T-helper 9 cell (primary cell): ENCODE measurements around the gene DLG2.
"Not testable (repeated sequence)": the region's sequence is repeated elsewhere in the genome, so short reads cannot be mapped to it uniquely, and the experiment has no call there.

ENCODE experiments used
- DNase-seq: peaks from one replicate; pipeline ENCODE4 v3.0.0-alpha.2; 2020

DLG2 gene

DNA sequence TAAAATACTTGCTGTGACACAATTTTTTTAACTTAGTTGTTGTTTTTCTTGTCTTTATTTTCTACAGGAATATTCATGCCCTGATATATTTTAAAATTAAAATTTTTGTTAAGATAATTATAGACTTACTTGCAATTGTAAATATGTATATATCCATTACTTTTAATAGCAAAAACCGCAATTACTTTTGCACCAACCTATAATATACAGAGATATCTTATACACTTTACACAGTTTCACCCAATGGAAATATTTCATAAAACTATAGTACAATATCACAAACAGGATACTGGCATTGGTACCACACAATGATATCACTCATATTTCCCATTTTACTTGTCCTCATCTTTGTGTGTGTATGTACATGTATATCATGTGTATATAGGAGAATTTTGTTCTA is 188.8 kb downstream of the DLG2 start:
- no peak for DNase-seq

DNA sequence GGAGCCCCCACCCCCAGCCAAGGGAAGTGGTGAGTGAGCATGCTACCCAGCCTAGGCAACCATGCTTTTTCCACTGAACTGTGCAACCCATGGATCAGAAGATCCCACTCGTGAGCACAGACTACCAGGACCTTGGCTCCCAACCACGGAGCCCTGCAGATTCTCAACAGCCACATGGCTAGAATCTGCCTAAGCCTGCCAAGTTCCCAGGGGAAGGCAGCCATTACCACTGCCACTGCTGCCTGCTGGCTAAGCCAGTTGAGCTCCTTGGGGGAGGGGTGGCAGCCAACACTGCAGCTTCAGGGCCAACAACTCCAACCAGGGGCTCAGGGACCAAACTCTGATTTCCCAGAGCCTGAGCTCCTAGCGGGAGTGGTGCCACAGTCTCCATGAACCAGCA is 195.8 kb downstream of the DLG2 start:
- DNase-seq, result no peak

DNA sequence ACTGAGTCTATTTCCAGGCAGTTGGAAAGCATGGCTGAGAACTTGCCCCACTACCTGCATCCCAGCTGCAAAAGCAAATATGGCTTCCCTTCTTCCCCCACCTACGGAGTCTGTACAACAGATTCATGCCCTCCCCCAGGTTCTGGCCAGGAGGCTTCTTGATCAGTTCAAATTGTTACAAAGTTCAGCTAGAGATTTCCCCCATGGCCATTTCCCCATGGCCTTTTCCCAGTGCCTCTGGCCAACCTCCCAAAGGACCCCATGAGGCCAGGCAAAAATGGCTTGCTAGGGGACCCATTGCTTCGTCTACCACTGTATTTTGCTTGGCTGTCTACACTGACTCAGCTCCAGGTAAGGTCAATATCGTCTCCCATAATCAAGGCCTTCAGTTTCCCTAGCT is 203.3 kb downstream of the DLG2 start:
- no peak for DNase-seq

DNA sequence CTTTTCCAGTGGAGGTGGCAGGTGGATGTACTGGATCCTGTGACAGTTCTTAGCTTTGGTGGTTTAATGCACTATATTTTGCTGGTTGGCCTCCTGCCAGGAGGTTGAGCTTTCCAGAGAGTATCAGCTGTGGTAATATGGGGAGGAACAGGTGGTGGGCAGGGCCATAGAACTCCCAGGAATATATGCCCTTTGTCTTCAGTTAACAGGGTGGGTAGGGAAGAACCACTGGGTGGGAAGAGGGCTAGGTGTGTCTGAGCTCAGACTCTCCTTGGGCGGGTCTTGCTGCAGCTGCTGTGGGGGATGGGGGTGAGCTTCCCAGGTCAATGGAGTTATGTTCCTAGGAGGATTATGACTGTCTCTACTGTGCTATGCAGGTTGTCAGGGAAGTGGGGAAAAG is 203.8 kb downstream of the DLG2 start:
- DNase-seq, result no peak

DNA sequence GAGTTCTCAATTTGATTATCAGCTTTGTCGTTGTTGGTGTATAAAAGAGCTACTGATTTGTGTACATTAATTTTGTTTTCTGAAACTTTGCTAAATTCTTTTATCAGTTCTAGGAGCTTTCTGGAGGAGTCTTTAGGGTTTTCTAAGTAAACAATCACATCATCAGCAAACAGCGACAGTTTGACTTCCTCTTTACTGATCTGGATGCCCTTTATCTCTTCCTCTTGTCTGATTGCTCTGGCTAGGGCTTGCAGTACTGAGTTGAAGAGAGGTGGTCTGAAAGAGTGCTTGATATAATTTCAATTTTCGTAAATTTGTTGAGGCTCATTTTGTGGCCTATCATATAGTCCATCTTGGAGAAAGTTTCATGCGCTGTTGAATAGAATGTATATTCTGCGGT is 213.0 kb downstream of the DLG2 start:
- no peak for DNase-seq

DNA sequence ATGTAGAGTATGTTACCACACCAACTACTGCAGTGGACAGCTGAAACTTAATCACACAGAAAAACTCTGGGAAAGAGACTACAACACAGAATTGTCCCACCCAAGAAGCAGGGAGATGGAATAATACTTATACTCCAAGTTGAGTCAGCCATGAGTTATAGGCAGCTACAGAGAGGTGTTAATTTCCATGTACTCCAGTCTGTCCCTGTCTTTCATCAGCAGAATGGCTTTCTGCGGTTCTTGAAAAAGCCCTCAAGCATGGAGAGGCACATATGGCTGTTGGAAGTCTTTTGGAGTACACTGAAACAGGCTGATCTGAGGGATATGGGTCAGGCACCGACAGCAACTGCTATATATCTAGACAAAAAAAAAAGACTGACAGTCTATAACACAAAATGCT is 219.5 kb downstream of the DLG2 start:
- DNase-seq, result no peak

DNA sequence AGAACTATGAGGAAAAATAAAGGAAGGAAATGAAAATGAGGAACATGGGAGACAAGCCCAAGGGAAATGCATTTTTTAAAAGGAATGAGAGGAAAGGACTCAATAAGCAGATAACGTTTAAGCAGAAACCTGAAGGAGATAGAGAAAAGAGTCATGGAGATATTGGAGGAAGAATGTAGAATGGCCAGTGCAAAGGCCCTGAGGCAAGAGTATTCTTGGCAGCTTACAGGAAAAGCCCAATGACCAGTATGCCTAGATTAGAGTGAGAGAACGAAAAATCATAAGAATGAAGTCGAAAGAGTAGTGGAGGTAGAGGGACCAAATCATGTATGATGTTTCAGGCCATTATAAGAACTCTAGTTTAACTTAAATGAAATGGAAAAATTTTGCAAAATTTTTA is 220.3 kb downstream of the DLG2 start:
- DNase-seq, result no peak

DNA sequence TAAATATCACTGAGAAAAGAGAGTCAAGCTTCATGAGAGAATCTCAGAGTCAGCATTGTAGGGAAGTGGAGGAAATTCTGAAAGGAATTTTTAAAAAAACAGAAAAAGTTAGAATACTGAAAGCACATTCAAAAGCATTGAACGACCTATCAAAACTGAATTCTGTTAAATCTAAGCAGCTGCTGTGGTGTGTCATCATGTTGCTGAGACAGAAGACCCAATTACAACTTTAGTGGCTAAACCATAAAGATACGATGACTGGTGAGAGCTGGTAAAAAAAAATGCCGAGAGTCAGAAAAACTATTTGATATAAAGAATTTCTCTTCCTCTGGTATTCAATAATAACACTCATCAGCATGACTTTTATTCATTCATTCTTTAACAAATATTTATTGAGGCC is 220.8 kb downstream of the DLG2 start:
- DNase-seq, result no peak

DNA sequence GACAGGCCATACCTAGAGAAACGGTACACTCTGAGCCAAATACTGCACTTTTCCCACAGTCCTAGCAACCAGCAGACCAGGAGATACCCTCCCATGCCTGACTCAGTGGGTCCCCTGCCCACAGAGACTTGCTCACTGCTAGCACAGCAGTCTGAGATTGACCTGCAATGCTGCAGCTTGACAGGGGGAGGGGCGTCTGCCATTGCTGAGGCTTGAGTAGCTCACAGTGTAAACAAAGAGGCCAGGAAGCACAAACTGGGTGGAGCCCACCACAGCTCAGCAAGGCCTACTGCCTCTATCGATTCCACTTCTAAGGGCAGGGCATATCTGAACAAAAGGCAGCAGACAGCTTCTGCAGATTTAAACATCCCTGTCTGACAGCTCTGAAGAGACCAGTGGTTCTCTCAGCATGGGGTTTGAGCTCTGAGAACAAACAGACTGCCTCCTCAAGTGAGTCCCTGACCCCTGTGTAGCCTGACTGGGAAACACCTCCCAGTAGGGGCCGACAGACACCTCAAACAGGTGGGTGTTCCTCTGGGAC is 231.6 kb downstream of the DLG2 start:
- not testable (repeated sequence) for DNase-seq

DNA sequence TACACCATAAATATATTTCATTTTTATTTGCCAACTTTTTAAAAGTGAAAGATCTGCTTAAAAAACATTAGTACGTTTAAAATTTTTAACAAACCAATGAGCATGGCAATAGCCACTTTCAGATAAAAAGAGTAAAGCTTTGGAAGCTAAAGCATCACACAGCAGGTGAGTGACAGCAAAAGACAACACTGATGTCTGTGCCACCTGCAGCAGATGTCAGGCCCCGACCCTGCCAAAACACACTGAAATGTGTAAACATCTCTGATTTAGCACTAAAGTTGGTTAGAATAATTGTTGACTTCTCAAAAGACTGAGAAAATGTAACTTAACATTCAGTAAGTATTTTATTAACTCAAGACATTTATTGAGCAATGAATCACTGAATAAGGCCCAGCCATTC is 232.9 kb downstream of the DLG2 start:
- DNase-seq, result no peak

DNA sequence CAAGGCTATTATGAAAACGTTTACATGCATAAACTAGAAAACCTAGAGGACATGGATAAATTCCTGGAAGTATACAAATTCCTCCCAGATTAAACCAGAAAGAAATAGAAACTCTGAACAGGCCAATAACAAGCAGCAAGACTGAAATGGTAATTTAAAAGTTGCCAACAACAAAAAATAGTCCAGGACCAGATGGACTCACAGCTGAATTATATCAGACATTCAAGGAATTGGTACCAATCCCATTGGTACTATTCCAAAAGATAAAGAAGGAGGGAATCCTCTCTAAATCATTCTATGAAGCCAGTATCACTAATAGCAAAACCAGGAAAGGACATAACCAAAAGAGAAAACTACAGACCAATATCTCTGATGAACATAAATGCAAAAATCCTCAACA is 236.0 kb downstream of the DLG2 start:
- no peak for DNase-seq

DNA sequence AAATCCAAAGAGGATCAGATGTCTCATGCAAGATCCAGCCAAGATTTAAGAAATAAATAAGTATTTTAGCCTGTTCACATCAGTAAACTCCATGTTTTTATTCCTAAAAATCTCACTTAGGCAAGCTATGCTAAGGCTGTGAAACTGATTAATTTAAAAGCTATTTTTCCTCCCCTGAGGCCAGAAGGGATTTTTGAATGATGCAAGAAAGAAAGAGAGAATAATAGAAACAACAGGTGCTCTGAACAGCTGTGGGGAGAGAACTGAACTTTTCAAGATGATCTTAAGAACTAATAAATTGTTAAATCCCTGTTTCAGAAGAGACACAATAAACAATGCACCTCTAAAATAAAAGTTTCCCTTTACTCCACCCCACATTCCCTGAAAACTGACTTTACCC is 241.6 kb downstream of the DLG2 start:
- DNase-seq, result no peak

DNA sequence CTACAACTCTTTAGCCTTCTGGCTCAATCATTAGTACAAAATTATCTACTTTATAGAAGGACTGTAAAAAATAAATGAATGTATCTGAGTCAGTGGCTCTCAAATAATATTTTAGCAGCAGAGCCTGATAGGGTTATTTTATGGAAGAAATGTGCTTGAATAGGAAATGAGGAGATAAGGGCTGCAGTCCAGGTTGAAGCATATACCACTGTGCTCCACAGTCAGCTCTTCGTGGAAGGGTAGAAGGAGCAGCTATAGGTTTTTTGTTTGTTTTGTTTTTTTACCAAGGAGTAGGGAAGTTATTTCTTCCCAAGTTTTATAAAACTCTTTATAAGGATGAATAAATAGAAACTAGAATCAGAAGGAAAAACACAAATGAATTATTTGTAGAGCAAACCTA is 242.0 kb downstream of the DLG2 start:
- DNase-seq, result no peak

DNA sequence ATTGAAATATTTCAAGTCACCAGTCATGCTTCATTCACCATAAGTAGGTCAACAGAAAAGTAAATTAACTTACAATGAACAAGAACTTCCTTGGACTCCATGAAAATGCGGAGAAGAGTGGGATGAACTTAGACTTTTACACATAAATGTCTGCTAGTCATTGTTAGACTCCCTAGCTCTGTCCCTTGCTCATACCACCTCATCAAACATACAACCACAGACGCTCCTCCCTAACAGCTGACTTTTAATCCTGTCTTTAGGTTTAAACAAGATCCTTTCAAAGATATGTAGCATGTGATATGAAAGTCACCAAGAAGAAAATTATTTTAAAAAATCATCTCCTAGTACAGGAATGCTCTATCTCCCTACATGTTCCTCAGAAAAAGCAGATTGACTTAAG is 248.1 kb downstream of the DLG2 start:
- no peak for DNase-seq

DNA sequence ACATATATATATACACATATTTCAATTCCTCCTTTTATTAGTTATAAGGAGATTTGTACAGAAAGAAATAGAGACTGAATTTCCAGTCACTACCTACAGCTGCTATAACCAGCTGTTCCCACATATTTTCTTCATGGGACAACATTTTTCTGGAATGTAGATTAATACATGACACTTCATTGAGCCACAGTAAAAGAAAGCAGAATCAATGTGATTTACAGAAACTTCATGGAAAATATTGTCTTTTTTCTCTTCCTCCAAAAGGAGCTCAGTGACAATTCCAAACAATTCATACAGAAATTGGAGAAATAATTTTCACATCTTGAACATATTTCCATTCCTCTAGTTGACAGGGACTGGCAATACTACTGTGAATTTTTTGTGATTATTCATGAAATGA is 249.2 kb downstream of the DLG2 start:
- DNase-seq, result no peak

DNA sequence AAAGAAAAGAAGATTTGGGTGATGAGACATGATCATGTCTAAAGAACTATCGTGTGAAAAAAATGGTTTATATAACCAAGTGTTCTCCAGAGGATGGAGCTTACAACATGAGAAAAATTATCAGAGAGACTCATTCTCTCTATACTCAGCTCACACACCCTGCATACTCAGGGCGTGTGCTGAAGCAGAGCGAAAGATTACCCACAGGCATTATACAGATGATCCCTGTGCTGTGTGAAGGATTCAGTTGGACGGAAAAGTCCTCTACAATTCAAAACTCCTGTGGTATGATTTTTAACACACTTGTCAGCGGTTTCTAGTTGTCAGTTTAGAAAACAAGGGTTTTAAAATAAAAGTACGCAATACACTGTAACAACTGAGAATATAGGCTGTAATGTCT is 267.3 kb downstream of the DLG2 start:
- no peak for DNase-seq

DNA sequence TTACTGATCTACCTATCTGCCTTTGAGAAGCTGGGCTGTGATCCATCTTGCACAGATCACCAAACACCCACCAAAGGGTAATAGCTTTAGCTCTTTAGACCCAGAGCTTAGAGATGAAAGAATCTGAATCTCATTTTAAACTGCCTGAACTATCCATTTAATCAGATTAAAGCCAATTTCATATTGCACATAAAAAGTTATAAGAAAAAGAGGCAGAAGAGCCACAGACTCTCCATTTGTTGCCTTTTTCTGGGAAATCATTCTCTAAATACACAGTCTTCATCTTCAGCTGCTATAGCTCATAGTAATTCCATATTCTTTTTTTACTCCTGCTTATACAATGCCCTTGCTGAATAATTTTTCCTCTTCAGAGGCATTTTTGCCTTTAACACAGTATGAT is 271.2 kb downstream of the DLG2 start:
- DNase-seq, result no peak

DNA sequence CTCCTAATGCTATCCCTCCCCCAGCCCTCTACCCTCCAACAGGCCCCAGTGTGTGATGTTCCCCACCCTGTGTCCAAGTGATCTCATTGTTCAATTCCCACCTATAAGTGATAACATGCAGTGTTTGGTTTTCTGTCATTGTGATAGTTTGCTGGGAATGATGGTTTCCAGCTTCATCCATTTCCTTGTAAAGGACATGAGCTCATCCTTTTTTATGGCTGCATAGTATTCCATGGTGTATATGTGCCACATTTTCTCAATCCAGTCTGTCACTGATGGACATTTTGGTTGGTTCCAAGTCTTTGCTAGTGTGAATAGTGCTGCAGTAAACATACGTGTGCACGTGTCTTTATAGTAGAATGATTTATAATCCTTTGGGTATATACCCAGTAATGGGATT is 277.6 kb downstream of the DLG2 start:
- not testable (repeated sequence) for DNase-seq

DNA sequence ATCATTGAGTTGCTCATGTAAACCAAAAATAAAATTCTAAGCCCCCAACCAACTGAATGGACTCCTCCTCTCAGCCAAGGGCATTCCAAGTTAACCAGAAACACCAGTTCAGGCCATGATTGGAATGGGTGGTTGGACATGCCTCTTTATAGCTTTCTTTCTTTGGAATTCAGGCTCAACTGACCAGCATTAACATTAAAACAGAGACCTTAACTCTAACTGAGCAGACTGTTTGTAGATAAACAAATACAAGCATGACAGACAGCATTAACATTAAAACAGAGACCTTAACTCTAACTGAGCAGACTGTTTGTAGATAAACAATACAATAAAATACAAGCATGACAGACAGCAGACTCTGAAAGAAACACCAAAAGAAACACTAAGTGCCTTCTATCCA is 278.2 kb downstream of the DLG2 start:
- no peak for DNase-seq

DNA sequence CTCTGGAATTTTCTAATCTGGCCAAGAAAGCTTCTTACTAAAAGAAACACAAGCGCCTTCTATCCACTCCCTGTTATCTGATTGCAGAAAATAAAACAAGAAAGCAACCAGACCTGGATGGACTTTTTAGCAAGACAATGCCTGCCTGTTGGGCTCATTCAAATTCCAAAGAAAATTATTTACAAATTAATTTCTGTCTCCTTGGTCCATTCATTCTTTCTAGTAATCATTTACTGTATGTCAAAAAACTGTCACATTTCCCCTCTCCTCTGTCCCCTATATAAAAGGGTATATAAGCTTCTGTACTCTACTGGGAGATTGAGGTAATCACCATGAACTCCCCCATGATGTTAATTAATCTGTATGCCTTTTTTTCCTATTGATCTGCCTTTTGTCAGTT is 279.9 kb downstream of the DLG2 start:
- DNase-seq, result no peak

DNA sequence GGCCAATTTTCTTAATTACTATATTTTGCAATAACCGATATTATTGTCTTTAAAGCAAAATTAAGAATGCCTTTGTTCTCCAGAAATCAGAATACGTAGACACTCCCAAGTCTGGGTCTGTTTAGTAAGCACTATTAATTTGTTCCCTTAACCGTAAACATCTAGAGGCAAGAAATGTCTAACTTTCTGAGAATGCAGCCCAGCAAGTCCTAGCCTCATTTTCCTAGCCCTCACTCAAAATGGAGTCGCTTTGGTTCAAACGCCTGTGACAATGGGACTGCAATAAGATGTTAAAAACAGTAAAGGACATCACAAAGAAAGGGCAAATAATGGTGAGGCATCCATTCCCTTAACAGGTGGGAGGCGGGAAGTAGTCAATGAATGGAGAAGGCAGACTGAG is 280.7 kb downstream of the DLG2 start:
- DNase-seq, result no peak

DNA sequence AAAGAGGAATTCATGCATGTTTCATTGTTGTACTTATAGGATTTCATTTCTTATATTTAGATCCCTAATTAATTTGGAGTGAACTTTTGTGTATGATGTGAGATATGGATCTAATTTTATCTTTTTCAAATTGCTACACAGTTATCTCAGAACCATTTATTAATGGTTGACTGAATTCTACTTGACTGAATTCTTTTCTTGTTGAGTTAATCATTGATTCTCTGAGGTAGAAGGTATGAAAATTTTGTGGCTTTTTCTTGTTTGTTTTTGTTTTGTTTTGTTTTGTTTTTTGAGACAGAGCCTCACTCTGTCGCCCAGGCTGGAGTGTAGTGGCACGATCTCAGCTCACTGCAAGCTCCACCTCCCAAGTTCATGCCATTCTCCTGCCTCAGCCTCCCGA is 286.3 kb downstream of the DLG2 start:
- not testable (repeated sequence) for DNase-seq

DNA sequence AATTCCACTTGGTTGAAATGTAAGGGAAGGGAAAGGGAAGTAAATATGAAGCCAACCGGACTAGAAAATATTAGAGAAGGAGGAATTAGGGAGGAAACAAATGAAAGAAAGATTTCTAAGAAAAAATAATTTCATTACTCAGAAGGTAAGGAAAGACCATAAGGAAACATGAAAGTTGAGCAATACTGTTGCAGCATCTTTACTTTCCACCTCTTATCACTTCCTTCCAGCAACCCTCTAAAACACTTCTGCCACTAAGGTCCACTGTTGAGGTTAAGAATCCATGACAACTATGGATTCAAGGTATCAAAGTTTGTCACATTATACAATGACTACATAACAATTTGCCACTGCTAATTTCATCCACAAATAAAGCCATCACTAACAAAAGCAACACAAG is 308.6 kb downstream of the DLG2 start:
- DNase-seq, result no peak

DNA sequence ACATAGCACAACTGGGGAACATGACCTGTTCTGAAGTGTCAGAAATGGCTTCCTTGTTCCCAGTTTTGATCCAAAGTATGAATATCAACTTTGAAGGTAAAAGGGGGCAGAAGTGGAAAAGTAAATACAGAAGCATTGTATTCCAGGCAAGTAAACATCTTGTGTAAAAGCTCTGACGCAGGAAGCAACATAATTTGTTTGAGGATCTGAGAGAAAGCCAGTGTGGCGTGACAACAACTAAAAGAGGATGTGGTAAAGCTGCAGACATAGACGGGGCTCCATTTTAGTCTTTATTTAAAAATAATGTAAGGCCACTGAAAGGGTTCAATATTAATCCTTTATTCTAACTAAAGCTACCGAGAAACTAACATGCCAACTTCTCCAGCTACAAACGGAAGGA is 310.2 kb downstream of the DLG2 start:
- DNase-seq, result no peak

DNA sequence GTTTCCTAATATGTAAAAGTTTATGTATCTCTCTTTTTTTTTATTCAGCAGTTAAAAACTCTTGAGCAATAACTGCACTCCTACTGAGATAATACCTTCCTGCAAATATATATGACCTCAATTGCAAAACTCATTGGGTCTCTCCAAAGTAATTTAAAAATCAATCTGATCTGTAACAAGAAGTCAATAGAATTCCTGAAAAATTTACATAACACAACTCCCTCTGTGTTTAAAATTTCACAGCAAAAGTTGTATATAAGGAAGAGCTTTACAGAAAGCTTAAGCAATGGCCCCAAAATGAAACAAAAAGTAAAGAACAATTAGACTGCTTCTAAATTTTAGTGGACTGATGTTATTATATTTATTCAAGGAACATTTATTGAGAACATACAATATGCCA is 313.4 kb downstream of the DLG2 start:
- no peak for DNase-seq

DNA sequence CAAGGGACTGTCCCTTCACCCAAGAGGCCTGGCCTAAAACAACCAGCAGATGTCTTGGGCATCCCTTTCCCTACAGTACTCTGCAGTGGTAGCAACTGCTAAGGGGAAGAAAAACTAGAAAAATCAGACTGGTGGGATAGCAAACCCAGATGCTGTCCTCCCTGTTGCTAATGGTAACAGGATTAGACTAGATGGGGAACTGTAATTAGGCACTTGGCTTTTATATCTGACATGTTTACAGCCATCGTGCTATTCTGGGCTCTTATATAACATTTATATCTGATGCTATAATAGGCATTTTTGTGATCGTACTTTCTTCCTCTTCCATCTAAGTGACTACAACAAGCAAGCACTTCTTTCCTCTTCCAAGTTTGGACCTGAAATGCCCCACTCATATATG is 316.7 kb downstream of the DLG2 start:
- no peak for DNase-seq
